ENCODE data around the gene ARF1.

ARF1 gene

GRCh38 chr1:228044961-228045360 lies 37.5 kb upstream of the ARF1 start:
- H3K27me3 ChIP-seq (ENCODE audit: low read length), result no peaks in the 10 kb centered on the region

GRCh38 chr1:228045405-228045804 lies 37.1 kb upstream of the ARF1 start:
- Histone ChIP-seq H3K27me3 (ENCODE audit: low read length) (no peaks in the 10 kb centered on the region), H3K79me2 (ENCODE audit: insufficient read depth, low read length) (no peaks in the 10 kb centered on the region)
- TF ChIP-seq, protein P1, sequence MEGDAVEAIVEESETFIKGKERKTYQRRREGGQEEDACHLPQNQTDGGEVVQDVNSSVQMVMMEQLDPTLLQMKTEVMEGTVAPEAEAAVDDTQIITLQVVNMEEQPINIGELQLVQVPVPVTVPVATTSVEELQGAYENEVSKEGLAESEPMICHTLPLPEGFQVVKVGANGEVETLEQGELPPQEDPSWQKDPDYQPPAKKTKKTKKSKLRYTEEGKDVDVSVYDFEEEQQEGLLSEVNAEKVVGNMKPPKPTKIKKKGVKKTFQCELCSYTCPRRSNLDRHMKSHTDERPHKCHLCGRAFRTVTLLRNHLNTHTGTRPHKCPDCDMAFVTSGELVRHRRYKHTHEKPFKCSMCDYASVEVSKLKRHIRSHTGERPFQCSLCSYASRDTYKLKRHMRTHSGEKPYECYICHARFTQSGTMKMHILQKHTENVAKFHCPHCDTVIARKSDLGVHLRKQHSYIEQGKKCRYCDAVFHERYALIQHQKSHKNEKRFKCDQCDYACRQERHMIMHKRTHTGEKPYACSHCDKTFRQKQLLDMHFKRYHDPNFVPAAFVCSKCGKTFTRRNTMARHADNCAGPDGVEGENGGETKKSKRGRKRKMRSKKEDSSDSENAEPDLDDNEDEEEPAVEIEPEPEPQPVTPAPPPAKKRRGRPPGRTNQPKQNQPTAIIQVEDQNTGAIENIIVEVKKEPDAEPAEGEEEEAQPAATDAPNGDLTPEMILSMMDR (IDR thresholded peaks at IDR 0.05; ENCODE audit: insufficient read depth, low read length, poor library complexity, severe bottlenecking), result no peak
- no peak for TF ChIP-seq EZH2phosphoT487 (conservative IDR thresholded peaks at IDR 0.05; ENCODE audit: low read length)

More at GRCh38 chr1:228044961-228045360, 37.5 kb upstream of the ARF1 start:
- no peaks in the 10 kb centered on the region for H3F3A ChIP-seq (ENCODE audit: insufficient read depth)
- no peak overlapping the region for H3K4me3 ChIP-seq (ENCODE audit: insufficient read depth, low read length, poor library complexity, severe bottlenecking)
- no peaks in the 10 kb centered on the region for H3K36me3 ChIP-seq (ENCODE audit: low read length)
- no peaks in the 10 kb centered on the region for H3K9me3 ChIP-seq (ENCODE audit: insufficient read depth, low read length)
- no peak for TF ChIP-seq EZH2phosphoT487 (conservative IDR thresholded peaks at IDR 0.05; ENCODE audit: low read length)
- TF ChIP-seq, protein P1 (IDR thresholded peaks at IDR 0.05; ENCODE audit: insufficient read depth, low read length, poor library complexity, severe bottlenecking), result no peak
- H4K20me1 ChIP-seq (ENCODE audit: low read depth, low read length), result no peaks in the 10 kb centered on the region
- no peaks in the 10 kb centered on the region for H3K79me2 ChIP-seq (ENCODE audit: insufficient read depth, low read length)
- no peaks in the 10 kb centered on the region for H3K9me2 ChIP-seq (replicated peaks; ENCODE audit: insufficient read depth, low read length)
- no peak overlapping the region for H3K4me2 ChIP-seq (ENCODE audit: low read depth, low read length, poor library complexity, severe bottlenecking)
- H3K9ac ChIP-seq (ENCODE audit: low read length), result no peak overlapping the region
- H3K27ac ChIP-seq (ENCODE audit: low read depth, low read length), result no peak overlapping the region
- no peak overlapping the region for H2AFZ ChIP-seq (ENCODE audit: low read depth, low read length, severe bottlenecking)

GRCh38 chr1:228045871-228046270 lies 36.6 kb upstream of the ARF1 start:
- Histone ChIP-seq H3K9ac (ENCODE audit: low read length) (no peak overlapping the region), H4K20me1 (ENCODE audit: low read depth, low read length) (no peaks in the 10 kb centered on the region), H3F3A (ENCODE audit: insufficient read depth) (no peaks in the 10 kb centered on the region), H3K27me3 (ENCODE audit: low read length) (no peaks in the 10 kb centered on the region), H3K4me2 (ENCODE audit: low read depth, low read length, poor library complexity, severe bottlenecking) (no peak overlapping the region), H3K36me3 (ENCODE audit: low read length) (no peaks in the 10 kb centered on the region), H3K79me2 (ENCODE audit: insufficient read depth, low read length) (no peaks in the 10 kb centered on the region), H3K9me3 (ENCODE audit: insufficient read depth, low read length) (no peaks in the 10 kb centered on the region), H3K9me2 (replicated peaks; ENCODE audit: insufficient read depth, low read length) (no peaks in the 10 kb centered on the region), H2AFZ (ENCODE audit: low read depth, low read length, severe bottlenecking) (no peak overlapping the region), H3K4me3 (ENCODE audit: insufficient read depth, low read length, poor library complexity, severe bottlenecking) (no peak overlapping the region), H3K27ac (ENCODE audit: low read depth, low read length) (no peak overlapping the region)
- TF ChIP-seq EZH2phosphoT487 (conservative IDR thresholded peaks at IDR 0.05; ENCODE audit: low read length), result no peak
- TF ChIP-seq, protein P1 (IDR thresholded peaks at IDR 0.05; ENCODE audit: insufficient read depth, low read length, poor library complexity, severe bottlenecking), result no peak

More at GRCh38 chr1:228045405-228045804, 37.1 kb upstream of the ARF1 start:
- Histone ChIP-seq H3K4me3 (ENCODE audit: insufficient read depth, low read length, poor library complexity, severe bottlenecking) (no peak overlapping the region), H3K27ac (ENCODE audit: low read depth, low read length) (no peak overlapping the region), H3K9me3 (ENCODE audit: insufficient read depth, low read length) (no peaks in the 10 kb centered on the region), H3F3A (ENCODE audit: insufficient read depth) (no peaks in the 10 kb centered on the region), H4K20me1 (ENCODE audit: low read depth, low read length) (no peaks in the 10 kb centered on the region), H3K36me3 (ENCODE audit: low read length) (no peaks in the 10 kb centered on the region), H3K9me2 (replicated peaks; ENCODE audit: insufficient read depth, low read length) (no peaks in the 10 kb centered on the region), H2AFZ (ENCODE audit: low read depth, low read length, severe bottlenecking) (no peak overlapping the region), H3K9ac (ENCODE audit: low read length) (no peak overlapping the region), H3K4me2 (ENCODE audit: low read depth, low read length, poor library complexity, severe bottlenecking) (no peak overlapping the region)

Measured in SU-DHL-6 (cell line).